A673 (cell line): ENCODE results near the gene EXD3. TPM values are rescaled to one million over a fixed set of nuclear protein-coding genes. Genes with fewer than 3 reads are reported as not detected.

Experiments used
- BruUV-seq: library from RNA; stranded (reverse); fragments of 400-500 nt; replicated peaks from 2 replicates; lab custom pipeline; 2021; lab: Mats Ljungman, UMichigan
- CTCF ChIA-PET: fragments of 300-600 bp; sonication (Branson Sonifier 250); formaldehyde crosslinking; loops from one replicate; lab custom pipeline; 2022; ENCODE audit warnings: antibody characterized with exemption; lab: Charles Lee
- POLR2A ChIA-PET: fragments of 300-600 bp; sonication (Branson Sonifier 250); formaldehyde crosslinking; loops from one replicate; lab custom pipeline; 2022; ENCODE audit warnings: antibody characterized with exemption; ENCODE audit not compliant: low non-redundant PET; lab: Charles Lee
- DNase-seq: peaks from one replicate; pipeline ENCODE4 v3.0.0-alpha.2; 2015; ENCODE audit warnings: low spot score
- H3K27ac ChIP-seq: fragments of 200-600 bp; sonication (generic); 2 replicates; pipeline ENCODE4 v1.5.1; 2016; ENCODE audit warnings: mixed run types, low read depth, mild to moderate bottlenecking, mixed read lengths, antibody characterized with exemption, low read length; ENCODE audit not compliant: poor library complexity, severe bottlenecking
- H3K27me3 ChIP-seq: fragments of 200-600 bp; sonication (generic); replicated peaks from 2 replicates; pipeline ENCODE4 v1.6.1; 2017; ENCODE audit warnings: mixed run types, low read depth, mild to moderate bottlenecking, mixed read lengths, antibody characterized with exemption, low read length; ENCODE audit not compliant: insufficient read depth, poor library complexity
- H3K36me3 ChIP-seq: fragments of 200-600 bp; sonication (generic); 2 replicates; pipeline ENCODE4 v1.6.1; 2016; ENCODE audit warnings: mixed run types, mild to moderate bottlenecking, mixed read lengths, antibody characterized with exemption, low read length; ENCODE audit not compliant: insufficient read depth, poor library complexity, severe bottlenecking
- H3K4me1 ChIP-seq: fragments of 200-600 bp; sonication (generic); 2 replicates; pipeline ENCODE4 v1.6.1; 2017; ENCODE audit warnings: mixed run types, mild to moderate bottlenecking, mixed read lengths, antibody characterized with exemption, low read length; ENCODE audit not compliant: insufficient read depth, poor library complexity, severe bottlenecking
- H3K4me3 ChIP-seq: fragments of 200-600 bp; sonication (generic); 2 replicates; pipeline ENCODE4 v1.5.1; 2016; ENCODE audit warnings: low read depth, mixed run types, mild to moderate bottlenecking, mixed read lengths, low read length; ENCODE audit not compliant: poor library complexity, severe bottlenecking
- H3K9me3 ChIP-seq: fragments of 200-600 bp; sonication (generic); 2 replicates; pipeline ENCODE4 v1.6.1; 2016; ENCODE audit warnings: mixed run types, low read depth, mild to moderate bottlenecking, mixed read lengths, antibody characterized with exemption, low read length; ENCODE audit not compliant: poor library complexity, severe bottlenecking
- CTCF ChIP-seq: fragments of 300-800, 200-600 bp; sonication (generic); conservative IDR thresholded peaks from 2 replicates; pipeline ENCODE4 v1.5.1; 2017; ENCODE audit warnings: low read depth, mild to moderate bottlenecking, antibody characterized with exemption, low read length, moderate library complexity, mixed read lengths
- EZH2 ChIP-seq: fragments of 200-600 bp; sonication (generic); IDR thresholded peaks from 2 replicates; pipeline ENCODE4 v1.6.1; 2017; ENCODE audit warnings: borderline replicate concordance, low read depth, mild to moderate bottlenecking, mixed read lengths, antibody characterized with exemption, low read length; ENCODE audit not compliant: poor library complexity, severe bottlenecking
- intact Hi-C: fragments of 100-400 bp; cut with micrococcal nuclease; formaldehyde crosslinking; loops from one replicate; pipeline ENCODE4 v1.10.0; 2022; ENCODE audit not compliant: unreplicated experiment
- total RNA-seq: library from RNA; stranded (reverse); gene quantifications from 2 replicates; pipeline ENCODE4 v1.2.3, GENCODE V29; 2021

Gene EXD3
- total RNA-seq, 1 experiment from 2014 or later = 6.3 TPM

GRCh38 chr9:137295849-137296669 is 126.9 kb downstream of the EXD3 start:
- CTCF ChIA-PET = interaction anchor here (0.6 kb wide), 1 partner anchor 196 kb away, joined by 4 read pairs; no protein-coding TSS in a partner anchor
- intact Hi-C loops = loop anchor here (2.0 kb wide), 2 partner anchors 113 to 149 kb away; no protein-coding TSS in a partner anchor

GRCh38 chr9:137295238-137295811 is 127.6 kb downstream of the EXD3 start:
- Histone ChIP-seq H3K27me3 (no peaks in the 10 kb centered on the region), H3K27ac (no peak overlapping the region), H3K4me3 (peak overlapping the region; percentile 42), H3K36me3 (no peaks in the 10 kb centered on the region), H3K4me1 (peaks cover 12% of the 10 kb centered on the region), H3K9me3 (peaks cover 3% of the 10 kb centered on the region)
- peak; percentile 54 for DNase-seq
- TF ChIP-seq EZH2 (no peak), CTCF (no peak)
- CTCF ChIA-PET = interaction anchor here (0.6 kb wide), 1 partner anchor 197 kb away, joined by 4 read pairs; no protein-coding TSS in a partner anchor
- POLR2A ChIA-PET = interaction anchor here (0.5 kb wide), 1 partner anchor 119 kb away, joined by 6 read pairs; no protein-coding TSS in a partner anchor
- intact Hi-C loops = loop anchor here (2.0 kb wide), 2 partner anchors 113 to 149 kb away; no protein-coding TSS in a partner anchor
- no TSS peak for BruUV-seq

More at GRCh38 chr9:137295849-137296669, 126.9 kb downstream of the EXD3 start:
- TF ChIP-seq EZH2 = no peak
- no peak for DNase-seq
- H3K9me3 ChIP-seq = peaks cover 3% of the 10 kb centered on the region
- peak overlapping the region; percentile 42 for H3K4me3 ChIP-seq
- no peaks in the 10 kb centered on the region for H3K36me3 ChIP-seq
- BruUV-seq = no TSS peak
- peaks cover 13% of the 10 kb centered on the region for H3K4me1 ChIP-seq
- POLR2A ChIA-PET = interaction anchor here (0.5 to 0.6 kb wide), 2 partner anchors 30 to 118 kb away, joined by 3 to 6 read pairs; no protein-coding TSS in a partner anchor
- no peaks in the 10 kb centered on the region for H3K27me3 ChIP-seq
- H3K27ac ChIP-seq = no peak overlapping the region

GRCh38 chr9:137294681-137295237 is 128.2 kb downstream of the EXD3 start:
- ChIA-PET CTCF (interaction anchor here (0.6 kb wide), 2 partner anchors 128 to 198 kb away, joined by 4 to 8 read pairs; partner anchors contain the start of genes EXD3 and NOXA1), POLR2A (no interaction called here)
- Histone ChIP-seq H3K4me3 (peak overlapping the region; percentile 42), H3K27ac (no peak overlapping the region), H3K9me3 (peaks cover 3% of the 10 kb centered on the region), H3K27me3 (no peaks in the 10 kb centered on the region), H3K4me1 (peaks cover 6% of the 10 kb centered on the region), H3K36me3 (no peaks in the 10 kb centered on the region)
- no TSS peak for BruUV-seq
- TF ChIP-seq EZH2 (no peak), CTCF (peak; percentile 45)
- intact Hi-C loops = loop anchor here (2.0 kb wide), 2 partner anchors 114 to 150 kb away; no protein-coding TSS in a partner anchor
- DNase-seq = peak; percentile 58
